ENCODE measurements around the gene NUP54. TPM values are rescaled to one million over a fixed set of nuclear protein-coding genes. Genes with fewer than 3 reads are reported as not detected.

The NUP54 gene
- total and polyA plus RNA-seq, 2 donors from 2014 or later, result 15.6 to 40.8 TPM

DNA sequence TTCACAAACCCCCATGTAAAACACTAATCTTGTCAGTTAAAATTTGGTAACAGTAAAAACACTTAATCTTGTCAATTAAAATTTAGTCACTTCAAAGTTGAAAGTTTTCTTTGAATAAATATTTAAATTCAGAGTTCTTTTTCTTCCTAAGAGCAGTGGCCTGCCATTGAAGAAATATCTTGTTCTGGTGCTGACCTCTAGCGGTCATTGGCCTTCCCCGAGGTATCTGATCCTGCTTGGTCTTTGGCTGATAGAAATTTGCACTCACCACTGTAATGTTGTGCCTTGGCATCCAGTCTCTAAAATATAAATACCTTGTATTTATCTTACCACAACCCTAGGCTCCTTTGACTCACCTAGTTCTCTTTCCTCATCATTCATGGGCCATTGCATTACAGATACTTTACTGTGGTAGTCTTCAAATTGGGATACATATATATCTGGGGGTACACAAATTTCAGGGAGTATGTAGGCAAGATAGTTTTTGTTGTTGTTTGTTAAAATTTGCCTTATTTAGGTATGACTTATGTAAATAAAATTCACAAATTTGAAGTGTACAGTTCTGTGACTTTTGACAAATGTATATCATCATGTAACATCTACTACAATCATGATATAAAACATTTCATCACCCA is 80.4 kb downstream of the NUP54 start:
- H3K27me3 ChIP-seq (ENCODE audit: control insufficient read depth, insufficient read depth, low read length), result no peaks in the 10 kb centered on the region
- H3K36me3 ChIP-seq (ENCODE audit: control insufficient read depth in 2 of 3, insufficient read depth in 3 of 3, low read length in 3 of 3), result no peaks in the 10 kb centered on the region
- H3K9me3 ChIP-seq (ENCODE audit: control insufficient read depth in 2 of 3, insufficient read depth in 1 of 3, low read length in 3 of 3), result no peaks in the 10 kb centered on the region
- DNase-seq (peak in 4 of 5 donors; percentile 57 to 88 (median 80)), FAIRE-seq (peak; percentile 99)
- no peak overlapping the region for H3K27ac ChIP-seq (ENCODE audit: low read depth in 2 of 2, low read length in 2 of 2)
- TF ChIP-seq, protein P1, sequence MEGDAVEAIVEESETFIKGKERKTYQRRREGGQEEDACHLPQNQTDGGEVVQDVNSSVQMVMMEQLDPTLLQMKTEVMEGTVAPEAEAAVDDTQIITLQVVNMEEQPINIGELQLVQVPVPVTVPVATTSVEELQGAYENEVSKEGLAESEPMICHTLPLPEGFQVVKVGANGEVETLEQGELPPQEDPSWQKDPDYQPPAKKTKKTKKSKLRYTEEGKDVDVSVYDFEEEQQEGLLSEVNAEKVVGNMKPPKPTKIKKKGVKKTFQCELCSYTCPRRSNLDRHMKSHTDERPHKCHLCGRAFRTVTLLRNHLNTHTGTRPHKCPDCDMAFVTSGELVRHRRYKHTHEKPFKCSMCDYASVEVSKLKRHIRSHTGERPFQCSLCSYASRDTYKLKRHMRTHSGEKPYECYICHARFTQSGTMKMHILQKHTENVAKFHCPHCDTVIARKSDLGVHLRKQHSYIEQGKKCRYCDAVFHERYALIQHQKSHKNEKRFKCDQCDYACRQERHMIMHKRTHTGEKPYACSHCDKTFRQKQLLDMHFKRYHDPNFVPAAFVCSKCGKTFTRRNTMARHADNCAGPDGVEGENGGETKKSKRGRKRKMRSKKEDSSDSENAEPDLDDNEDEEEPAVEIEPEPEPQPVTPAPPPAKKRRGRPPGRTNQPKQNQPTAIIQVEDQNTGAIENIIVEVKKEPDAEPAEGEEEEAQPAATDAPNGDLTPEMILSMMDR (IDR thresholded peaks at IDR 0.05; ENCODE audit: borderline replicate concordance, extremely low read depth, insufficient read depth), result peak; percentile 89
- no peak overlapping the region for H3K9ac ChIP-seq (ENCODE audit: low read length in 3 of 3)
- no peaks in the 10 kb centered on the region for H3K4me1 ChIP-seq (ENCODE audit: control insufficient read depth in 2 of 3, insufficient read depth in 2 of 3, low read depth in 1 of 3, low read length in 3 of 3)
- no peak overlapping the region for H3K4me3 ChIP-seq (ENCODE audit: low read length in 3 of 3)
- intact Hi-C loops (cut with DNase I), result loop anchor here (5.0 kb wide), 1 partner anchor 70 kb away; no protein-coding TSS in a partner anchor

DNA sequence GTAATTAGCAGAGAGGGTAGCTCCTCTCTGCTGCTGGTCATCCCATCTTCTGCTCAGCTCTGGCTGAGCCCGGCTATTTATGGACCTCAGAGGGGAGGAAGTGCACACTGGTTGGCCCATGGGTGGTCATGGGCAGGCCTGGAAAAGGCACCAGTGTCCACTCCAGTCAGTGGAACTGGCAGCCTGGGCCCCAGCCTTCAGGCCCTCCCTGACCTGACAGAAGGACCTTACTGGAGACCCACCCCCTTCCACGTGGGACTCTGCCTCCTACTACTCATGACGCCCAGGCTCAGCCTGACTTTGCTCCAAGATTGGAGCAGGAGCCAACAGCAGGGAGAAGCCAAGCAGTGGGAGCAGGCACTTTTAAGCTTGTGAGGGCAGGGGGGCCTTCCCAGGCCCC is 81.7 kb downstream of the NUP54 start:
- Histone ChIP-seq H3K9ac (ENCODE audit: low read length in 3 of 3) (no peak overlapping the region), H3K4me3 (ENCODE audit: low read length in 3 of 3) (no peak overlapping the region), H3K27ac (ENCODE audit: low read depth in 2 of 2, low read length in 2 of 2) (no peak overlapping the region), H3K4me1 (ENCODE audit: control insufficient read depth in 2 of 3, insufficient read depth in 2 of 3, low read depth in 1 of 3, low read length in 3 of 3) (no peaks in the 10 kb centered on the region), H3K36me3 (ENCODE audit: control insufficient read depth in 2 of 3, insufficient read depth in 3 of 3, low read length in 3 of 3) (no peaks in the 10 kb centered on the region), H3K9me3 (ENCODE audit: control insufficient read depth in 2 of 3, insufficient read depth in 1 of 3, low read length in 3 of 3) (no peaks in the 10 kb centered on the region), H3K27me3 (ENCODE audit: control insufficient read depth, insufficient read depth, low read length) (no peaks in the 10 kb centered on the region)
- FAIRE-seq (no peak), DNase-seq (no peak)
- intact Hi-C loops (cut with DNase I), result loop anchor here (5.0 kb wide), 1 partner anchor 69 kb away; no protein-coding TSS in a partner anchor
- TF ChIP-seq, protein P1 (IDR thresholded peaks at IDR 0.05; ENCODE audit: borderline replicate concordance, extremely low read depth, insufficient read depth), result no peak

Other genes starting within 250 kb of the NUP54 start
- gene PPEF2, start 245.9 kb downstream of the NUP54 start, total RNA-seq, result not detected
- not detected for gene PPEF2, start 245.9 kb downstream of the NUP54 start, polyA plus RNA-seq (ENCODE audit: insufficient read depth, low read depth, low replicate concordance)
- gene NAAA, start 207.4 kb downstream of the NUP54 start, total RNA-seq, result 58.1 TPM
- gene NAAA, start 207.4 kb downstream of the NUP54 start, polyA plus RNA-seq (ENCODE audit: insufficient read depth, low read depth, low replicate concordance), result 32.9 TPM
- gene SDAD1, start 157.5 kb downstream of the NUP54 start, total RNA-seq, result 40.7 TPM
- 17.1 TPM for gene SDAD1, start 157.5 kb downstream of the NUP54 start, polyA plus RNA-seq (ENCODE audit: insufficient read depth, low read depth, low replicate concordance)
- gene CXCL9, start 140.9 kb downstream of the NUP54 start, total RNA-seq, result 1.4 TPM
- gene CXCL9, start 140.9 kb downstream of the NUP54 start, polyA plus RNA-seq (ENCODE audit: insufficient read depth, low read depth, low replicate concordance), result 1.2 TPM
- gene CXCL10, start 124.9 kb downstream of the NUP54 start, total RNA-seq, result 1.4 TPM
- gene CXCL10, start 124.9 kb downstream of the NUP54 start, polyA plus RNA-seq (ENCODE audit: insufficient read depth, low read depth, low replicate concordance), result 1.3 TPM
- not detected for gene CXCL11, start 112.3 kb downstream of the NUP54 start, total RNA-seq
- gene CXCL11, start 112.3 kb downstream of the NUP54 start, polyA plus RNA-seq (ENCODE audit: insufficient read depth, low read depth, low replicate concordance), result not detected
- gene ART3, start 73.7 kb downstream of the NUP54 start, total RNA-seq, result not detected
- gene ART3, start 73.7 kb downstream of the NUP54 start, polyA plus RNA-seq (ENCODE audit: insufficient read depth, low read depth, low replicate concordance), result not detected
- 151 TPM for gene SCARB2, start 65.4 kb upstream of the NUP54 start, total RNA-seq
- 75.5 TPM for gene SCARB2, start 65.4 kb upstream of the NUP54 start, polyA plus RNA-seq (ENCODE audit: insufficient read depth, low read depth, low replicate concordance)
- 10.4 TPM for gene FAM47E, start 103.3 kb upstream of the NUP54 start, total RNA-seq
- gene FAM47E, start 103.3 kb upstream of the NUP54 start, polyA plus RNA-seq (ENCODE audit: insufficient read depth, low read depth, low replicate concordance), result 15.0 TPM
- gene STBD1, start 158.3 kb upstream of the NUP54 start, total RNA-seq, result 4.5 TPM
- gene STBD1, start 158.3 kb upstream of the NUP54 start, polyA plus RNA-seq (ENCODE audit: insufficient read depth, low read depth, low replicate concordance), result 1.3 TPM

All from kidney (tissue), 14 donors.